DOHH2 (cell line): Measurements from ENCODE around the gene DHRS7C.

Experiments
- H3F3A ChIP-seq: fragments of 200-600 bp; sonication (generic), shearing (Covaris generic); 2 replicates; pipeline ENCODE4 v1.6.0; 2016; ENCODE audit warnings: antibody characterized with exemption, mild to moderate bottlenecking; ENCODE audit not compliant: control insufficient read depth, insufficient read depth
- H3K27ac ChIP-seq: fragments of 200-600 bp; sonication (generic); 2 replicates; pipeline ENCODE4 v1.5.1; 2014; ENCODE audit warnings: low read depth, mild to moderate bottlenecking, low read length, moderate library complexity
- H3K27me3 ChIP-seq: fragments of 200-600 bp; sonication (generic); 2 replicates; pipeline ENCODE4 v1.6.1; 2014; ENCODE audit warnings: mild to moderate bottlenecking, low read length, mixed read lengths; ENCODE audit not compliant: control insufficient read depth
- H3K36me3 ChIP-seq: fragments of 200-600 bp; sonication (generic); 2 replicates; pipeline ENCODE4 v1.6.1; 2014; ENCODE audit warnings: mild to moderate bottlenecking, low read length, moderate library complexity, mixed read lengths; ENCODE audit not compliant: control insufficient read depth
- H3K4me1 ChIP-seq: fragments of 200-600 bp; sonication (generic); 2 replicates; pipeline ENCODE4 v1.6.1; 2014; ENCODE audit warnings: mild to moderate bottlenecking, low read length, mixed read lengths; ENCODE audit not compliant: control insufficient read depth
- H3K4me2 ChIP-seq: fragments of 200-600 bp; sonication (generic); 2 replicates; pipeline ENCODE4 v1.6.0; 2014; ENCODE audit warnings: mild to moderate bottlenecking, low read length, moderate library complexity
- H3K4me3 ChIP-seq: fragments of 200-600 bp; sonication (generic); 2 replicates; pipeline ENCODE4 v1.5.1; 2014; ENCODE audit warnings: mild to moderate bottlenecking, low read length, mixed read lengths
- H3K79me2 ChIP-seq: fragments of 200-600 bp; sonication (generic); 2 replicates; pipeline ENCODE4 v1.6.1; 2014; ENCODE audit warnings: mild to moderate bottlenecking, low read length, mixed read lengths; ENCODE audit not compliant: control insufficient read depth
- H3K9me2 ChIP-seq: fragments of 200-600 bp; sonication (generic); replicated peaks from 2 replicates; pipeline ENCODE4 v1.6.1; 2014; ENCODE audit warnings: mild to moderate bottlenecking, low read length, mixed read lengths; ENCODE audit not compliant: control insufficient read depth
- H3K9me3 ChIP-seq: fragments of 200-600 bp; sonication (generic); 2 replicates; pipeline ENCODE4 v1.6.1; 2014; ENCODE audit warnings: antibody characterized with exemption, low read length, mixed read lengths; ENCODE audit not compliant: control insufficient read depth, insufficient read depth
- H4K20me1 ChIP-seq: fragments of 200-600 bp; sonication (generic); 2 replicates; pipeline ENCODE4 v1.6.0; 2014; ENCODE audit warnings: low read depth, mild to moderate bottlenecking, antibody characterized with exemption, low read length, moderate library complexity; ENCODE audit not compliant: control insufficient read depth, insufficient read depth
- EZH2phosphoT487 ChIP-seq: fragments of 200-600 bp; sonication (generic); IDR thresholded peaks from 2 replicates; pipeline ENCODE4 v1.6.1; 2017; ENCODE audit warnings: borderline replicate concordance, mild to moderate bottlenecking, antibody characterized with exemption, low read length, moderate library complexity, mixed read lengths
- TF ChIP-seq, protein P1 (sequence below): fragments of 200-600 bp; sonication (generic); IDR thresholded peaks from one replicate; pipeline ENCODE4 v1.5.1; 2014; ENCODE audit warnings: antibody characterized with exemption, mild to moderate bottlenecking, low read depth, low read length; ENCODE audit not compliant: poor library complexity, severe bottlenecking

Gene DHRS7C

DNA sequence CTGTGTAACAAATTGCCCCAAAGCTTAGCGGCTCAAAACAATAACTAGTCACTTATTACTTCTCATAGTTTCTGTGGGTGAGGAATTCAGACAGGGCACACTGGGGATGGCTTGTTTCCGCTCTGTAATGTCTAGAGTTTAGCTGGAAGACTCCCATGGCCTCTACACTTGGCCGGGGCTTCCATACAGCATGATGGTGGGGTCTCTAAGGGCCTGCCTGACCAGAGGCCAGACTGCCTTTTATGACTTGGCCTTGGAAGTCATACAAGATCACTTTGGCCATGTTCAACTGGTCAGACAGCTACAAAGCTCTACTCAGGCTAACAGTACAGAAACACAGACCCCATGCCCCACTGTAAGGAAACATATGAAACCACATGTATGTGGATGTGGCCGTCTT, 42.5 kb upstream of the DHRS7C start:
- no peak for TF ChIP-seq EZH2phosphoT487
- TF ChIP-seq, protein P1, sequence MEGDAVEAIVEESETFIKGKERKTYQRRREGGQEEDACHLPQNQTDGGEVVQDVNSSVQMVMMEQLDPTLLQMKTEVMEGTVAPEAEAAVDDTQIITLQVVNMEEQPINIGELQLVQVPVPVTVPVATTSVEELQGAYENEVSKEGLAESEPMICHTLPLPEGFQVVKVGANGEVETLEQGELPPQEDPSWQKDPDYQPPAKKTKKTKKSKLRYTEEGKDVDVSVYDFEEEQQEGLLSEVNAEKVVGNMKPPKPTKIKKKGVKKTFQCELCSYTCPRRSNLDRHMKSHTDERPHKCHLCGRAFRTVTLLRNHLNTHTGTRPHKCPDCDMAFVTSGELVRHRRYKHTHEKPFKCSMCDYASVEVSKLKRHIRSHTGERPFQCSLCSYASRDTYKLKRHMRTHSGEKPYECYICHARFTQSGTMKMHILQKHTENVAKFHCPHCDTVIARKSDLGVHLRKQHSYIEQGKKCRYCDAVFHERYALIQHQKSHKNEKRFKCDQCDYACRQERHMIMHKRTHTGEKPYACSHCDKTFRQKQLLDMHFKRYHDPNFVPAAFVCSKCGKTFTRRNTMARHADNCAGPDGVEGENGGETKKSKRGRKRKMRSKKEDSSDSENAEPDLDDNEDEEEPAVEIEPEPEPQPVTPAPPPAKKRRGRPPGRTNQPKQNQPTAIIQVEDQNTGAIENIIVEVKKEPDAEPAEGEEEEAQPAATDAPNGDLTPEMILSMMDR, result no peak
- Histone ChIP-seq H3K79me2 (no peaks in the 10 kb centered on the region), H3K36me3 (no peaks in the 10 kb centered on the region), H4K20me1 (no peaks in the 10 kb centered on the region), H3K4me2 (no peak overlapping the region), H3K27ac (no peak overlapping the region), H3K9me3 (no peaks in the 10 kb centered on the region), H3K9me2 (no peaks in the 10 kb centered on the region), H3K4me1 (no peaks in the 10 kb centered on the region), H3K4me3 (no peak overlapping the region), H3F3A (no peaks in the 10 kb centered on the region), H3K27me3 (no peaks in the 10 kb centered on the region)

DNA sequence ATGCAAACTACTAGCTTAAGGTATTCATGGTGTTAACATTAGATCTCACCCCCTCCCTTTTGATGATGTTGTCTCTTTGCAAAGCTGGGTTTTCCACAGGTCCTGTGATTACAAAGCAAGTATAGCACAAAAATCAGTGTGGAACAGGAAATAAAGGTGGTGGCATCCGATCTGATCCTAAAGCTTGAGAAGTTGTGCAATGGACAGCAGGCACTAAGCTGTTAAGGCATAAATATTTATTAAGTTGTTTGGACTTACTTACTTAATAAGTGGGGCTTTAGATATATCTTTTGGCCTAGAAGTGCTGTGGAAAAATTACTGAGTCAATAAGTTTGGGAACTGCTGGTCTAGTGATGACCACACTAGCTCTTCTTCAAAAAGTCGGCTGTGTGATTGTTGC, 39.3 kb upstream of the DHRS7C start:
- H3K9me3 ChIP-seq, result no peaks in the 10 kb centered on the region
- no peaks in the 10 kb centered on the region for H3K27me3 ChIP-seq
- H3F3A ChIP-seq, result no peaks in the 10 kb centered on the region
- TF ChIP-seq EZH2phosphoT487, result no peak
- TF ChIP-seq, protein P1, result no peak
- no peaks in the 10 kb centered on the region for H3K4me1 ChIP-seq
- no peaks in the 10 kb centered on the region for H3K79me2 ChIP-seq
- H3K27ac ChIP-seq, result no peak overlapping the region
- H3K4me2 ChIP-seq, result no peak overlapping the region
- no peak overlapping the region for H3K4me3 ChIP-seq
- H3K9me2 ChIP-seq, result no peaks in the 10 kb centered on the region
- no peaks in the 10 kb centered on the region for H4K20me1 ChIP-seq
- H3K36me3 ChIP-seq, result no peaks in the 10 kb centered on the region

DNA sequence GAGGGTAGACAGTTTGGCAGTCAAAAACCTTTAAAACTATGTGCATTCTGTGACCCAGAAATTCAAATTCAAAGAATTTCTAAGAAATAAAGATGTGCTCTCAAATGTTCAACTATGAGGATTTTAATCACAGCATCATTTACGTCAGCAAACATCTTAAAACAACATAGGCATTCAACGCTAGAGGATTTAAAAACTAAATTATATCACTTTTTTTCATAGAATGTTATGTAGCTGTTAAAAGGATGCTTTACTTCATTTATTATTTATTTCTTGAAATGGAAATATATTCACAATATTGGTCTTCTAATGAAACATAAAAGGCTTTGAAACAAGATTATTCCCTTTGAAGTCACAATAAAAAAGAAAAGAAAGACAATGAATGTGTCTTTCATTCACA, 38.0 kb upstream of the DHRS7C start:
- Histone ChIP-seq H3K27ac (no peak overlapping the region), H3K4me1 (no peaks in the 10 kb centered on the region), H3K27me3 (no peaks in the 10 kb centered on the region), H3K79me2 (no peaks in the 10 kb centered on the region), H4K20me1 (no peaks in the 10 kb centered on the region), H3K9me2 (no peaks in the 10 kb centered on the region), H3K4me2 (no peak overlapping the region), H3K36me3 (no peaks in the 10 kb centered on the region), H3F3A (no peaks in the 10 kb centered on the region), H3K9me3 (no peaks in the 10 kb centered on the region), H3K4me3 (no peak overlapping the region)
- TF ChIP-seq, protein P1, result no peak
- no peak for TF ChIP-seq EZH2phosphoT487
